DMS53 treated with DMSO at 0.1 percent for 48 hours (cell line): ENCODE measurements around the gene PRICKLE1.
A peak's percentile ranks its signal among the peaks of the same experiment; 100 is the strongest.
"Not testable (repeated sequence)": the region's sequence is repeated elsewhere in the genome, so short reads cannot be mapped to it uniquely, and the experiment has no call there.

Source experiments
- DNase-seq: peaks from one replicate; lab custom pipeline; 2025; ENCODE audit not compliant: unreplicated experiment; lab: John Stamatoyannopoulos, UW

PRICKLE1 gene

DNA sequence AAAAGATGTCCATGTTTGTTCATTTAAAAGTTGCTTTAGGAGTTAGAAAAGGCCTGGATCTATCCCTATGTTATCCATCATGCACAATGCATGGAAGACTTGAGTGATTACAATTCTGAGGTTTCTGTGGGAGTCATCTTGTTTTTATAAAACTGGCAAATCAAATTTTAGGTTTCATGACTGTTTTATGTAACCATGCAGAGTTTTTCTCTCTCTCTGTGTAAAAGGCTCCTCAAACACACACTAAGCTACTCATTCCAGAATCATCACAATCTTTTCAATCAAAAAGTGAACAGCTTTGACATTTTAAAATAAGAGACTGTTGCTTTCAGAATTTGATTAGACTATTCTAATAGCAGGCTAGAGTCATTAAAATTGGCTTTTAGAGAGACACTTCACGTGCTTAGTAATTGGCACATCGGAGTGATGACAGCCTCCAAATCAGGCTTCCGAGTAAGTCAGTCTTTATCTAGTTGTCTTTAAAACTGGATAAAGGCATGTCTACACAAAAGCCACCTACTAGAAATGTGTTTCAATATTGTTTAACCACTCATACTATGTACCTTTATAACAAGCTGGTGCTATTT is 31.9 kb downstream of the PRICKLE1 start:
- no peak for DNase-seq

DNA sequence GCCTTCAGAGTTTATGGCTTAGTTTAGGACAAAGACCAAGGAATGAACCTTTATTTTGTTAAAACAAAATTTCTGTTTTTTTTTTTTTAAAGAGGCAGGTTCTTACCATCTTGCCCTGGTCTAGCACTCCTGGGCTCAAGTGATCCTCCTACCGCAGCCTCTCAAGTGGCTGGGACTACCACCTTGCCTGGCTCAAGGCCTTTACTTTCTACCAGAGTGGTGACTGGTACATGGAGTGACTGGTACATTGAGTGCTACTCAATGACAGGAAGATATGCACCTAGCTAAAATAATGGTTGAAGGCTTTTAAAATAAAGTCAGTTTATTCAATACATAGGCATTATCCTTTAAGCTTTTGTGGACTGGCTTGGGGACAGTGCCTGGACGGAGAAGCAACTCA is 32.6 kb downstream of the PRICKLE1 start:
- no peak for DNase-seq

DNA sequence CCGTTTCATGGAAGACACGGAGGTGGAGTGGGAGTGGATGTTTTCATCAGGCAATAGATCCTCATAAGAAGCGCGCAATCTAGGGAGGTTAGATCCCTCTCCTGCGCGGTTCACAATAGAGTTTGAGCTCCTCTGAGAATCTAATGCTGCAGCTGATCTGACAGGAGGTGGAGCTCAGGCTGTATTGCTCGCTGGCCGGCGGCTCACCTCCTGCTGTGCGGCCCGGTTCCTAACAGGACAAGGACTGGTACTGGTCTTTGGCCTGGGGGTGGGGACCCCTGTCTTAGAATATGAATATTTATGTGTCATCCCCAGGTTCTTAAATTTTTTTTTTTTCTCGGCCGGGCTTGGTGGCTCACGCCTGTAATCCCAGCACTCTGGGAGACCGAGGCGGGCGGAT is 36.7 kb downstream of the PRICKLE1 start:
- DNase-seq, result no peak

DNA sequence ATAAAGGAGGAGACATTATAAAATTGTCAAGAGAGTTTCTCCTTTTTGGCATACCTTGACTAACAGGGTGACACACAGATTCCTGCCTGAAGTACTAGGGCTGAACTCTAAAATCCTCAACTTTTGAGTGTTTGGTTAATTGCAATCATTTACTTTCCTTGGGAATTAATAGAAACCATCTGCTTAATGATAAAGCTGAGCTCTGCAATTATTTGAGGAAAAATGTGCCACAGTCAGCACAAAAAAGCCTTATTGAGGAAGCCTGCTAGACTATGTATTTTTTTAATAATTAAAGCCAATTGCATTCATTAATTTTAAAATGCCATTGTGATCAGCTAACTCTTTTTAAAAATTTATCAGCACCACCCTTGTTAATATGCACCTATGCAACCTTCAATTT is 38.7 kb downstream of the PRICKLE1 start:
- no peak for DNase-seq

DNA sequence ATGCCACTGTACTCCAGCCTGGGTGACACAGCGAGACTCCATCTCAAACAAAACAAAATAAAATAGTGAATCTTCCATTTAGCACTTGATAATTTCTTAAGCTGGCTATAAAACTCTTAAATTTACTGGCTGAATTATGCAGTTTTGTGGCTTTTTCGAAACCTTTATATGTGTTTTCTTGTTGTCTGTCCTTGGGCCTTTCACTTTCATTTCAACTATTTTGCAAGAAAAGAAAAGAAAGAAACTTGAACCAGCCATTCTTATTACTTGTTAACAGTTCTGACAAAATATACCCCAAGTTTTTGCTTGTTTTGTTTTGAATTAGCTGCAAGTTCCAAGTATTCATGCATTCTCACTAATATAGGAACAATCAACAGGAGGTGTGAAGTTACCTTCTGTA is 42.8 kb downstream of the PRICKLE1 start:
- DNase-seq, result no peak

DNA sequence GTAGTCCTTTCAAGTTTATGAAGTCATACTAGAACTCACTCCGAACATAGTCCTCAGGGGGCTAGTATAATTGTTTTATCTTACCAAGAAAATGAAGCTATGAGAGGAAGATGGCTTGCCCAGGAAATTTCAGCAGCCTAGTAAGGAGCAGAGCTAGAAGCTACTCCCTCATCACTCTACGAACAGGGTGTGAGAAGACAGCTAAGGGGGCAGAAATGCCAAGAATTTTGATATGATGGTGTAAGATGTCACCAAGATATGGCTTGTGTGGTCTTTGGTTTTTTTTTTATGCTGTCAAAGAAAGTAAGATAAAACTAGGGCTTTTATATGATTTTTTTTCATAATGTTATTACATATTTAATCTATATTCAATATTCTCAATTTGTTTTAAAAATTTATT is 47.6 kb downstream of the PRICKLE1 start:
- DNase-seq, result no peak

DNA sequence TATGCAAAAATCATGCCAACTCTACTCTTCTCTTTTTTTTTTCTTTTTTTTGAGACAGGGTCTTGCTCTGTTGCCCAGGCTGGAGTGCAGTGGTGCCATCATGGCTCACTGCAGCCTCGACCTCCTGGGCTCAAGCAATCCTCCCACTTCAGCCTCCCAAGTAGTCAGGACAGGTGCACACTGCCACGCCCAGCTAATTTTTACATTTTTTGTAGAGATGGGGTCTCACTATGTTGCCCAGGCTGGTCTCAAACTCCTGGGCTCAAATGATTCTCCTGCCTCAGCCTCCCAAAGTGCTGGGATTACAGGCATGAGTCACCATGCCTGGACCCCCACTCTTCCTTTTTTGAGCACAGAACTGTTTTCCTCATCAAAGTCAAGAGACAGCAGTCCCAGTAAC is 48.2 kb downstream of the PRICKLE1 start:
- DNase-seq, result not testable (repeated sequence)

DNA sequence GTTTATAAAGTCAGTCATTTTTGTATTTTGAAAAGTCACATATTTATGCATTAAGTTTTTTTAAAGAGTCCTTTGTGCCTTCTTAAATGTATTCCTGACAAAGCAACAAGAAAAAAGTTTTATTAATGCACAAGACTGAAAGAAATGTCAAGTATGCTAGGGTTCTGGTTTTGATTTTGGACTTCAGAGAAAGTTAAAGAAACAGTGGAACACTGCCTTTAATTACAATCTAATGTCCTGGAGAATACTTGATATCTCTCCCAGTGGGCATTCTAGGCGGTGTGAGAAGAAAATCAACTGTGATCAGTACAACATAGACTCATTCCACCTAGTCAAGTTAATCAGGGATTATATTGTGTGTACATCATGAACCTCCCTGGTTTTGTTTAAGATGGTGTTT is 49.9 kb downstream of the PRICKLE1 start:
- DNase-seq, result no peak

DNA sequence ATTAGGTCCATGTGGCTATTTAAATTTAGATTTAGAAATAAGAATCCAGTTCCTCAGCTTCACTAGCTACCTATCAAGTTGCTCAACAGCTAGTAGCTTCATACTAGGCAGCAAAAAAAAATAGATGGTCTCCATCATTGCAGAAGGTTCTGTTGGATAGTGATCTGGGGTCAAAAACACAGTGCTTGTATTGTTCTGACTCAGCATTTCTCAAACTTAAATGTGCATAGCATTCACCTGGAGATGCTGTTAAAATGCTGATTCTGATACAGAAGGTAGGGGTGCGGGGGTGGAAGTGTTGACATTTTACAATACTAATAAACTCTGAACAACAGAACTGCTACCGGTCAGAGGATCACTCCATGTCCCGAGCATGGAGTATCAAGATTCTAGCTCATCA is 51.3 kb downstream of the PRICKLE1 start:
- DNase-seq, result no peak

DNA sequence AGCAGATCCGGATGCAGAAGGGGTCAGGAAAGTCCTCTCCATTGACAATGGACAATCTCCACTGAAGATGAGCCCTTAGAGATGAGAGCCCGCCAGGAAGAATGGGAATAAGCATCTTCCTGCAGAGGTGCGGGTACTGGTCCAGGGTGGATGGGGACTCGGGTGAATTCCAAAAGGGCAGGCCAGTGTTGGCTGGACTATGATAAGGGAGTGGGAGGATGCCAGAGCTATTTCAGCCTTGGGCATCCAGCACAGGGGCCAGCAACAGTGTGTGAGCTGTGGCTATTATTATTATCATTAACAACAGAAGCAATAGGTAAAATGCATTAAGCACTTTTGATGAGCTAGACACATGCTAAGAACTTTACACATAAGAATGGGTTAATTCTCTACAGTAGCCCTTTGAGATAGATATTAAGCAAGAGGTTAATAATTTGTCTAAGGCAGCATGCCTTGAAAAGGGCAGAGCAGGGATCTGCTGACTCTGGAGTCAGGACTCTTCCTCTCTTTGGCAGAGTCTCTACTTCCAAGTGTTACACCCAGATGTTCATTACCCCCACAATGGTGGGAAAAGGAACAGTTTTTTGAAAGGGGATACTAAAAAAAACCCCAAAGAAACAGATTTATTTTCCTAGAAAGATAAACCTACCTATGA is 55.2 kb downstream of the PRICKLE1 start:
- DNase-seq, result no peak

DNA sequence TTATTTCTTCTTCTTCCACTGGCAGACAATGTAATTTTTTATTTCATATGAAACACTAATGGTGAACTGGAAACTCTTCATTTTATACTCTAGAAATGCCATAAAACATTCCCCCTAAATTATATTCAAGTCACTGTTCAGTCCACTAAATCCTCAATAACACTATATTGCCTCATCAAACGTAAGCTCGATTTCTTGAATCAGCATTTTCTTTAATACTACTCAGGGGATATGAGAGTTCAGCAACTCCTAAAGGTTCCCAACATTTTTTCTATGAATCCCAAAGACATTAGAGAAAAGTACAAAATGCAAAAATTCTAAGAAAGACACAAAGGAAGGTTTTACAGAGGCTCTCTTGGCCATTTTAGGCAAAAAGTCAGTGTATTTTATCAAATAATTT is 59.3 kb downstream of the PRICKLE1 start:
- DNase-seq, result no peak

DNA sequence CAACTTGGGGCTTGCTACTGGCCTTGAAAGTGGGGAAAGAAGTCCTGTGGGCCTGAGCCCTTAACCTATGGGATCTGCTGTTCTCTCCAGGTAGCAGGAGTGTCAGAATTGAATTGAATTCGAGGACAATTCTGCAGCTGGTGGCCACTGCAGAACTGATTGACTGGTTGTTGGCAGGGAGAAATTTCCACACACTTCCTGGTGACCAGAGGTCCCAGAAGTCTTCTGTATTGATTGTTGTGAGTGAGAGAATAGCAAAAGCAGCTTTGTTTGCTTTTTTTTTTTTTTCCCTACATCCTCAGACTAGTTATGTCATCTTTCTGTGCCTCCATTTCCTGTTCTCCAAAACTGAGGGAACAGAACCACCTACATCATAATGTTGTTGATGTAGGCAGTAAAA is 64.1 kb downstream of the PRICKLE1 start:
- peak; percentile 28 for DNase-seq

DNA sequence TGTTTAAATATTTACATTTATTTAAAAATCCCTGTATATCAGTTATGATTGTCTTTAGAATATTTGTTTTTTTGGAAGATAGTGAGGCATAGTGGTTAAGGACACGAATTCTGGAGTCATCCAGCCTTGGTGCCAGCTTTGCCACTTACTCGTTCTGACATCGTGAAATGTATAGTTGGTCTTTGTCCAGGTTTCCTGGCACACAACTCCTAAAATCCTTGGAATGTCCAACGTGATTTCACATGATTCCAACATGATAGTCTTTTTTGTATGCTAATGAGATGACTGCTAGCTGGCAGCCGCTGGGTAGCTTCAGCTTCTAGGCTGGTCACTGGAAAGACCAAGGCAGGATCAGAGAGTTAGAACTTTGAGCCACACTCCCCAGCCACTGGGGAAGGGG is 64.8 kb downstream of the PRICKLE1 start:
- no peak for DNase-seq

DNA sequence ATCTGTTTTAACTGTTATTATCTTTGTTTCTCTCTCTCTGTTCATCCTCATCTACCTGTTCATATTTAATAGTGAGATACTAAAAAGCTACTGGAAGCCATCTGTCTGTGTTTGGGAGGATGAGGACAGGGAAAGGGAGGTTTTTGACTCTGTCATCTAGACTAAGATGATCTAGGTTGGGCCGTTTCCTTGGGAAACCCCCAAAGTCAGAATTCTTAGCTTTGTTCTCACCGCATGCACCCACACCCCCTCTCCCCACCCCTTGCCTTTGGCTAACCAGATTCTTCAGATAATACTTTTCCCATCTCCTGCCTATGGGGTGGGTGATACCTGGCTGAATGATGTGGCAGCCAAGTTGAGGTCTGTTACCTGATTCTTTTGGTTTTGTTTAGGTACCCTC is 73.0 kb downstream of the PRICKLE1 start:
- DNase-seq, result no peak

DNA sequence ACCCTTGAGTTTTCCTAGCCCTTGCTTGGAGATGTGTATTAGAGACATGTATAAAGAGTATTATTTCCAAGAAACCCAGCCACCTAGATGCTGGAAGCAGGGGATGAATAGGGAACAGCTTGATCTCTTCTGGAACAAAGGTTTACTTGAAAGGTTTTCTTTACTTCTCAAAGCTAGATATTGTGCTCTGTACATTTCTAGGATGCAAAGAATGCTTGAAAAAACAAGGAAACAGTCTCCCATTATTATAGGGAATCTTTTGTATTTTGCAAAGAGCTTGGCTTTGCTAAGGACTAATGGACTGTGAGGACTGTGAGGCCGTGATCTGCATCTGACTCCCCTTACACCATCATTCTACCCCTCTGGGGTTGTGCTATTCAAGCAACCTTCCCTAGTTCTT is 77.9 kb downstream of the PRICKLE1 start:
- no peak for DNase-seq

DNA sequence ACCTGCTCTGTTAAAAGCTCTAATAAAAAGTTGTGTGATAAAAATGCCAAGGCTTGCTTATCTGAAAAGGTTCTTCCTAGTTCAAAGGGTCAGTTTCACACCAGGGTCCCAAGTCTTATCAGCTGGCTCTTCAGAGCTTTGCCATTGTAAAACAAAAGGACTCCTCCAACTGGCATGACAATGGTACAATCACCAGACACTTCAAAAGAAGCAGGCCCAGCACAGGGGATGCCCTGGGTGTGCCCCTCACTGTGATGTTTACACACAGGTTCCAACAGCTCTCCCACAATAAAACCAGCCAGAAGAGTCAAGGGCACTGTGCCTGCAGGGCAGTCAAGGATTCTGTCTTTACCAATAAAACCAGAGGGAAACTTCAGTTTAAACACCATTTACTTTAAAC is 78.7 kb downstream of the PRICKLE1 start:
- no peak for DNase-seq

DNA sequence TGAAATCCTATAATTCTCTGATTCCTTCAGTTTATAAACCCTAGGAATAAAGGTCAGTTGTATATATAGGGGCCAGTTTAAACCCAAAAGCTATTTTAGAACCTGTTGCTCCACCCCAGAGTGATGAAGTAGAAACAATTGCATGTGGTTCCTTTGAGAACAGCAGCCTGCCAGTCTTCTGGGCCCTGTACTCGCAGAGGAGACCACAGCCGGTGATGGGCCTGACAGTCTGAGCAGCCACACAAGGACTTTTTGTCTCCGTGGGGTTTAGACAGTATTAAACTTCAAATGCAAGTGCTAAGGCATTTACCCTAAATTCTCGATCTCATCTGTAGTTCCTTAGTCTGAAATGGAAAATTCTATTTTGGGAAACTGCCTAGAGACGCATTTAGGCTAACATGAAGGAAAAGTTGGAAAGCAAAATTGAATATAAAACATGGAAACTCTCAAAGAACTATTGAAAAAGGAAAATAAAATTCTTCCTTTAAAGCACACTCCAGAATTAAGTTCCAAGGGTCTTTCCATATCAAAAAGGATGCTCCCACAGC is 80.6 kb downstream of the PRICKLE1 start:
- DNase-seq, result no peak

DNA sequence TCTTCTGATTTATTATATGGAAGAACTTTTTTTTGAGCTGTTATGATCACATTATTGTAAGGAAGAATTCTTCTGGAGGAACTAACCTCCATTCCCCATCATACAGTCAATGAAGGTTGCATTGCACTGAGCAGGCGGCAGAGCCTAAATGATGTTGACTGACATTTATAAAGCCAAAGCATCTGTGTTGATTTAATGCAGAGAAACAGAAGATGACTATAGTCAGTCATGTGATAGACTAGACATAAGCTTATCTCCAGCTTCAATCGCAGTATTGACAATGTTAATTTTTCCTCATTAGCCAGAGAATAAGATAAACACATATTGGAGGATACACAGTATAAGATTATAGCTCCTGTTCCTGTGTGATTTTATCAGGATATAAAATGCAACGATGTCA is 82.0 kb downstream of the PRICKLE1 start:
- DNase-seq, result no peak

DNA sequence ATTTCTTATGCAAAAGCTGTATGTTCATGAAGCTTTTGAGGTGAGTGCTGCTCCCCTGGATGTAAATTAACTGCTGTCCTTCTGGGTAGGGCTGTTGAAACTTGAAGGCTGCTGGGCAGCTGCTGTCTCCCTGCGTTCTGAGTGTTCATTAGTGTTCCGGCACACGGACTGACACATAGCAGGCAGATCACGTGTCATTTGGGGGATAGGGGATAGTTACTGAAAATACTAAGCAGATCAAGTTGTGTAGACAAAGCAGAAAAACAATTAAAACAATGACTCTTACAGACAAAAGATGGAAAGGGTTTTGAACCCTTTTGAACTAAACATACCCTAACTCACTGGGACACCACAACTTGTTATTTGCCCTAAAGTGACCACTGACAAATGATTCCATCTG is 82.5 kb downstream of the PRICKLE1 start:
- no peak for DNase-seq

DNA sequence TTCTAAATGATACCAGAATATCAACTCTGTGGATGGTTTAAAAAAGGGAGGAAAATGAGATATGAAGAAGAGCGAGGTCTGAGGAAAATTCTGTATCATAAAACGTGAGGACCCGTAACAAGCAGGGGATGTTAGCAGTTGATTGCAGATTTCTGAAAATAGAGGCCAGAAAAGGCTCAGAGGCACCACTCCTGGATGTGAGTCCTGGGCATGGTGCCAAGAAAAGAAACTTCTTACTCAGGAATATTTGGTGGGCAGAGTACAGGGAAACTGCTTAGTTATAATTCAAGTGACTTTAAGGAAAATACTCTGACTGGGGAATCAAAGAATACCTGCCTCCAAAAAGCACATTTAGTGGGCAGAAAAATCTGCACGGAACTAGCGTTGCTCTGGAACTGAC is 85.5 kb downstream of the PRICKLE1 start:
- DNase-seq, result no peak

DNA sequence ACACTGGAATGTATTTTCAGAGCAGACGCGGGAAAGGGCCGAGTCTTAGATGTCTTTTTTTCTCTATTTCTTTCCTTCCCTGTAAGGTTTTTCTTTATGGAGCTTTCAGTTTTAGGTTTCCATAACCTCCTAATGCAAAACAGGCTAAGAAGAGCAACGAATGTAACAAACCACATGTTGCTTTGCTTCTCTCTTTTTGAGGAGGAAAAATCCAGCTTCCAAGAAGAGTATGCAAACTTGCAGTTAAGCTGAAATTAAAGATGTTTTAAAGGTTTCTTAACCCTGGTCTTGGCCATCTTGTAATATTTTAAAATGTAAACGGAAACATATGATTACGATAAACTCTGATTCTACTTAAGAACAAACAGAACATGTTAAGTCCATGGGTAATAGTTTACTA is 86.9 kb downstream of the PRICKLE1 start:
- DNase-seq, result no peak

DNA sequence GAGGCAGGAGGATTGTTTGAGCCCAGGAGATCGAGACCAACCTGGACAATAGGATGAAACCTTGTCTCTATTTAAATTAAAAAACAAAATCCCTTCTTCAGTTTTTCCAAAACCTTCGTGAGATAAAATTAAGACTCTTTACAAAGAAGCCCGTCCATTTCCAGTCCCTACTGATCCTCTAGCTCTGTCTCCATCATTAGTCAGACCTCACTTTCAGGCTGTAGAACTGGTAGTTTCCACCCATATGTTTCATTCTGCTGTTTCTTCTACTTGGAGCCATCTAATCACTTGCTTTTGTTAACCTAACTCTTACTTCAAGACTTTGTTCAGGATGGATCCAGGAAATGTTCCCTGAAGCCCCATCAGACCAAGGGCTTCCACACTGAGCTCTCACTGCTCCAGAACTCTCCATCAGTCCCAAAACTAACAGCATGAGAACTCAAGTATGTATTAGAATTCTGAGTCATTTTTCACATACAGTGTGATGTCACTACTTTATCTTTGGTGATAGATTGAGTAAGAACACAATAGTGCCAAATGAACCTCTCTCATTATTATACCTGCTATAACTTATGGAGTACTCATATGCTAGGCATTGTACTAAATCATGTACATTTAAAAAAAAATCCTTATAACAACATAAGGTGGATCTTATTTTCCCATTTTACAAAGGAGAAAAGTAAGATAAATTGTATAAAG is 90.8 kb downstream of the PRICKLE1 start:
- DNase-seq, result no peak
